ENCODE results near the gene HECW1.

HECW1 gene

DNA sequence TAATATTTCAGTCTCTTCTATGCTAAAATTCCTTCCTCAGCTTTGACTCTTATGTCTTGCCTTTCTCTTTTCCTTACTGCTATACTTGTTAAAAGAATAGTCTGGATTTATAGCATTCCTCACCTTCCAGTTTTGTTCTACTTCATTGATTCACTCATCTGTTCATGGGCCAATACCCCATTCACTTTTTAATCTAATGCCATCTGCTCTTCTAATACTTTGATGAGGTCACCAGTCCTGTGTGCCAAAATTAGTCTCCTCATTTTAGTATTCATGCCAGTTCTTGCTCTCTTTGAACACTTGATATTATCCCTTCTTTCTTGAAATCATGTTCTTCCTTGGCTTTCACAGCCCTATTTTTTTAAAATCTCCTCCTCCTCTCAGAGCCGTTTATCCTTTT lies 489.8 kb downstream of the HECW1 start:
- TF ChIP-seq, protein P1, sequence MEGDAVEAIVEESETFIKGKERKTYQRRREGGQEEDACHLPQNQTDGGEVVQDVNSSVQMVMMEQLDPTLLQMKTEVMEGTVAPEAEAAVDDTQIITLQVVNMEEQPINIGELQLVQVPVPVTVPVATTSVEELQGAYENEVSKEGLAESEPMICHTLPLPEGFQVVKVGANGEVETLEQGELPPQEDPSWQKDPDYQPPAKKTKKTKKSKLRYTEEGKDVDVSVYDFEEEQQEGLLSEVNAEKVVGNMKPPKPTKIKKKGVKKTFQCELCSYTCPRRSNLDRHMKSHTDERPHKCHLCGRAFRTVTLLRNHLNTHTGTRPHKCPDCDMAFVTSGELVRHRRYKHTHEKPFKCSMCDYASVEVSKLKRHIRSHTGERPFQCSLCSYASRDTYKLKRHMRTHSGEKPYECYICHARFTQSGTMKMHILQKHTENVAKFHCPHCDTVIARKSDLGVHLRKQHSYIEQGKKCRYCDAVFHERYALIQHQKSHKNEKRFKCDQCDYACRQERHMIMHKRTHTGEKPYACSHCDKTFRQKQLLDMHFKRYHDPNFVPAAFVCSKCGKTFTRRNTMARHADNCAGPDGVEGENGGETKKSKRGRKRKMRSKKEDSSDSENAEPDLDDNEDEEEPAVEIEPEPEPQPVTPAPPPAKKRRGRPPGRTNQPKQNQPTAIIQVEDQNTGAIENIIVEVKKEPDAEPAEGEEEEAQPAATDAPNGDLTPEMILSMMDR (IDR thresholded peaks at IDR 0.05) = no peak

DNA sequence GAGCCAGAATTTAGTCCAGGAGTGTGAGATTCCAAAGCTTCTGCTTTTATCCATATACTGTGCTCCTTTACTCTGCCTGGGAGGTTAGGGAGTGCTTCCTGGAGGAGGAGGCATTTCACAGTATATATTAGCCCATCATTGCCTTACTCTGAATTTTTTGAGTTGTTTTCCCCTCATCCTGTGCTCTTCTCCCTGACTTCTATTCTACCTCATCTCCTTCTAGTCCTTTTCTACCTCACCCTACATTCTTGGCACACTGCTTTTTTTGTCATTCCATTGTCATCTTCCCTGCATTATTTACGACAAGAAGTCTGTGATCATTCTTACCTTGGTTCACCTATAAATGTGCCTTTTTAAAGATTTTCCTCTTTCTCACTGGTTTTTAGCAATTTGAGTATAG lies 491.8 kb downstream of the HECW1 start:
- TF ChIP-seq, protein P1 (IDR thresholded peaks at IDR 0.05) = no peak

DNA sequence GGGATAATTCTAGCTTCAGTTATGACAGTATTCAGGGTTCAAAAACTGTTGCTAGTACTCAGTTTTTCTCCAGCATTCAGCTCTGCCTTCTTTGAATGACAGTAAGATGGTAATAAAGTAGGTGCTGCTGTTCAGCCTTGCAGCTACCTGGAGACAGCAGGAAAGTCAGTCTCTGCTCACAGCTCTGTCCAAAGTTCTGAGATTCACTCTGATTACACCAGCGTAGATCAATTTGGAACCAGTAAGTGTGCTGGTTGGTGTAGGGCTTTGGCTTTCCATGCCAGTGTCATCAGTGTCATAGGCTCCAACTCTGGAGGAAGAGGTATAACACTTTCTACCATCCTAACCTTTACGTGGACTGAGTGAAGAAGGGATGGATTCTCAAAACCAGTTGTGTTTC lies 496.6 kb downstream of the HECW1 start:
- TF ChIP-seq, protein P1 (IDR thresholded peaks at IDR 0.05) = no peak

DNA sequence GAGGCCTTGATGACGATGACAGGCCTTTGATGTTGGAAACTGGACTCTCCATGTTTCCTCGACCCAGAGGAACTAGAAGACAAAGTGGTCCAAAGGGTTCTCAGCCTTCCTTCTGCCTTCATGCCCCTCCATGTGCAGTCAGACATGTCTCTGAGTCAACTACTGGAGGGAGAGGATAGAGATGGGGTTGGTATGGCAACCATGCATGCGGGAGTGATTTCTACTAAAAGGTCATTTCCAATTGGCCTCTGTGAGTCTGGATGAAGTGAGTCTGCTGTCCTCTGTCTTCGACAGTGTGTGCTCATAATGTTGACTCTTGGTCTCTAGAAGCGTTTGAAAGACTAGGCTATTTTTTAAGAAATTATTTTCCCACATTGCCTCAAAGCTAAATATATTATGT lies 499.7 kb downstream of the HECW1 start:
- TF ChIP-seq, protein P1 (IDR thresholded peaks at IDR 0.05) = no peak

DNA sequence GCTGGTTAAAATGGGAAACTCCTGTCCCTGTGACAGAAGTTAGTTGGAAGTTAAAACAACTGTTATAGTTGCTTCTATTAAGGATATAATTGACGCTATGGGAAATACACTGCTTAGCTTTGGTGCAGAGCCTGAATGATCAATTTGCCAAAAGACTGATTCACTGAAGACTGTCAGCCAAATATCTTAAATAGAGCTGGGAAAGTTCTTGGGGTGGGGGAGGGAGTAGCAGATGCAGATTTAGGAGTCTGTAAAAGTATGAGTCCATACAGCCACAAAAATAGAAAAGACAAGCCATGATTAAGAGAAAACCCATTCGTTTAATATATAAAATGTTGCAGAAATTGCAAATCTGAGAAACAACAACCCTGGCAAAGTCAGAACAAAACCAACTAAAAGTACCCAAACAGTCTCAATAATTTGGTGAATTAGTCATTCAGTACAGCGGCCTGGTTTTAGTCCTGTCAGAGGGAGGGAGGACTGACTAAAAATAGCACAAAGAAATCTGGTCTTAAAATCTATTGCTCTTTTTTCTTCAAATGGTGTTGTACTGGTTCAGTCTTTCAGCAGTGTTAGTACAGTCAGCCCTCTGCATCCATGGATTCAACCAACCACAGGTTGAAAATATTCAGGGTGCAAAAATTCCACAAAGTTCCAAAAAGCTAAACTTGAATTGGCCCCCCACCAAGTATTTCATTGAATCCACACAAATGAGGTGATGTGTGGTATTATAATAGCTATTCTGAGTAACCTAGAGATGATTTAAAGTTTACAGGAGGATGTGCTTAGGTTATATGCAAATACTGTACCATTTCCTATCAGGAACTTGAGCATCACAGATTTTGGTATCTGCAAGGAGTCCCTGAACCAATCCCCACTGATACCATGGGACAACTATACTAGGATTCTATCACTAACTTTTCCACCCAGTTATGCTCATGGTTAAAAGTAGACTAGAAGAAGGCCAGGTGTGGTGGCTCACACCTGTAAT lies 500.4 kb downstream of the HECW1 start:
- TF ChIP-seq, protein P1 (IDR thresholded peaks at IDR 0.05) = no peak

All from LNCAP (cell line).